ENCODE data around the gene IPO13.

IPO13 gene

DNA sequence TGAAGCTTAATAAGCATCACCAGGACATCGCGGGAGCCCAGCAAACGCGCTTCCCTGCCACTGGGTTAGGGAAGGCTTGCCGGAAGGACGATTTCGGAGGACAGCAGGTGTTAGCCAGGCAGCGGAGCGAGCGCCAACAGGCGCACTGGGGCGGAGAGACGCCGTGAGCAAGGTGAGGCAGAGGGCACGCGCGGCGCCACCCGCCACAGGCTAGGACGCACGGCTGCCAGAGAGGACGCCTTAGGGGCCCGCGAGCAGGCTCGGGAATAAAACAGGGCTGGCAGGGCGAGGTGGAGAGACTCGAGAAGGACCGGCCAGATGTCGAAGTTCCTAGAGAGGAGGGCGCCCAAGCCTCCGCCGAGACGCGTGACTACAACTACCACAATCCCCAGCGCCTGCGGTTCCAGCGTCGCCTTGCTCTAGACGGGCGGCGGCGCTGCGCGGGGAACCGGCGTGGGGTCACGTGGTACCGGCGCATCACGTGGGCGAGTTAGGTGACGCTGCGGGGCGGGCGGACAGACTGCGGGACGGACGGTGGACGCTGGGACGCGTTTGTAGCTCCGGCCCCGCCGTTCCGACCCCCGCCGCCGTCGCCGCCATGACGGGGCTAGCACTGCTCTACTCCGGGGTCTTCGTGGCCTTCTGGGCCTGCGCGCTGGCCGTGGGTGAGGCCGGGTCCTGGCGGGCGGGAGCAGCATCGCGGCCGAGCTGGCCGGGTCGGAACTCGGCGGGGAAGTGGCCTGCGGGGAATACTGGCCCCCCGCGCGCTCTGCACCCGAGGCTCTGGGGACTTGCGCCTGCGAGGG lies 27.9 kb downstream of the IPO13 start, which contains the start of gene ATP6V0B:
ATP6V0B (plus strand) TSS at position 518 of the 806 bp plus-strand sequence; CDS start at position 599, 81 bp downstream.
- peak; percentile 97 for DNase-seq

DNA sequence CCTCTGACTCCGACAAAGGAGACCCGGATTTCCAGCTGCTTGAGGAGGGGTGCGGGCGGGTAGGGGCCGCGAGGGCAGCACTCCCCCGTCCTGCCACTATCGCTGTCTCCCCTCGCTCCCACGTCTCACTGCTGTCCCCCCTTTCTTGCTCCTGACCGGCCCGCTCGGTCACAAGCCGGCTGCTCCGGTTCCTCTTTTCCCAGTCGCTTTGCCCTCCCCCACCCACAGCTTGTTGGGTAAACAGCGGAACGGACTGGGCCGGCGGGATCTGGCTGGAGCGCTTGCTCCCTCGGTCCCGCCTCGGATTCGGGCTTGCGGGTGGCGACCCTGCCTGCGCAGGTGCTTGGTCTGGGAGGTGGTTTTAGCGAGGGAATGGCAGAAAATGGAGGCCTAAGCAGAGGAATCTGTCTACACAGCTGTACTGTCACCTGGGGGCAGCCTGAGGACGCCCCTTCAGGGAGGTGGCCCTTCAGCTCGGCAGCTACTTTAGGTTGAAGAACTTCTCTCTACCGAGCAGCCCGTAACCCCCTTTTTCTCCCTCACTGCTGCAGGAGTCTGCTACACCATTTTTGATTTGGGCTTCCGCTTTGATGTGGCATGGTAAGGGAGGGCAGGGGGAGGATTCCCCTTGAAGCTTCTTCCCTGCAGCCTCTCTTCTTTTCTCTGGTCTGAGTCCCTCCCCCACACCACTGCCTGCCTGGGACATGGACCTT lies 28.7 kb downstream of the IPO13 start:
- DNase-seq: no peak

DNA sequence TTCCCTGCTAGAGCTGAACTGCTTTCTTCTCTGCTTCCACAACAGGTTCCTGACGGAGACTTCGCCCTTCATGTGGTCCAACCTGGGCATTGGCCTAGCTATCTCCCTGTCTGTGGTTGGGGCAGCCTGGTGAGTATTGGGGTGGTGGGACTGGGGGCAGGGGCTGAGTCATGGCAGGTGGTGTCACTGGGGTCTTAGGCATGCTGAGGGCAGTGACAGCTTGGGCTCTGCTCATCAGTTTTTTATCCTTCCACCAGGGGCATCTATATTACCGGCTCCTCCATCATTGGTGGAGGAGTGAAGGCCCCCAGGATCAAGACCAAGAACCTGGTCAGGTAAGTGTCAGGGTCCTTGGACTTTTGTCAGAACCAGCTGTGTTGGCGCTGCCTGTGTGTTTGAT lies 29.3 kb downstream of the IPO13 start:
- no peak for DNase-seq

DNA sequence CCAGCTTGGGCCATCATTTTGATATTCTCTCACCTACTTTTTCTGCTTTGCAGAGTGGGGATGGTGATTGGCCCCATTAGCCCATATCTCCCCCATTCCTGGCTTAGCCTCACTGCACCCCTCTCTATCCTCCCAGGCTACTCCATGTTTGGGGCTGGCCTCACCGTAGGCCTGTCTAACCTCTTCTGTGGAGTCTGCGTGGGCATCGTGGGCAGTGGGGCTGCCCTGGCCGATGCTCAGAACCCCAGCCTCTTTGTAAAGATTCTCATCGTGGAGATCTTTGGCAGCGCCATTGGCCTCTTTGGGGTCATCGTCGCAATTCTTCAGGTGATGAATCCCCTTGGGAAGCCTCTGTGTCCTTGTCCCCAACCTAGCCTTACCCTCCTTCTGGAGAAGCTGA lies 30.1 kb downstream of the IPO13 start:
- DNase-seq: no peak

DNA sequence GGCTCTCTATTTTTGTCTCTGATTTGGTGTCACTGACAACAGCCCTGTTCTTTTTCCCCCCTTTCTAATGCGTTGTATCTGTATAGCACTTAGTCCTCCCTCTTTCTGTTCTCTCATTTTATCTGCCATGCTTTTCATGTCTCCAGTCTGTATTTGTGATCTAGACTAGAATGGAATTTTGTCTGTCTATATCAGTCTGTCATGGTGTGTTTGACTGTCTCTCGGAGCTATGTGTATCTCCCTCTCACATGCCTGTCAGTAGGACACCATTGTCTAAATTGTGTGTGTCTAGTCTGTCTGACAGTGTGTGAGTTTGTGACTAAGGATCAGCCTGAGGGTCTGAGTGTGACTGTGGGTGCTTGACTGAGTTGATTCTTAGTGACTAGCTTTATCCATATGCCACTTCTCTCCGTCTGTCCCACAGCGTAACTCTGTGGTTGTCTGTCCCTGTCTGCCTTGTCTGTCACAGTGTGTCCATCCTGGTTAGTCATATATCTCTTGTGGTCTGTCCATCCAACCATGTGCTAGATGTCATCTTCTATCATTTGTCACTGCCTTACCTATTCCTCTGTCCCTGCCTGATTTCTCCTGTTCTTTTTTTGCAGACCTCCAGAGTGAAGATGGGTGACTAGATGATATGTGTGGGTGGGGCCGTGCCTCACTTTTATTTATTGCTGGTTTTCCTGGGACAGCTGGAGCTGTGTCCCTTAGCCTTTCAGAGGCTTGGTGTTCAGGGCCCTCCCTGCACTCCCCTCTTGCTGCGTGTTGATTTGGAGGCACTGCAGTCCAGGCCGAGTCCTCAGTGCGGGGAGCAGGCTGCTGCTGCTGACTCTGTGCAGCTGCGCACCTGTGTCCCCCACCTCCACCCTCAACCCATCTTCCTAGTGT lies 30.9 kb downstream of the IPO13 start:
- DNase-seq: no peak

DNA sequence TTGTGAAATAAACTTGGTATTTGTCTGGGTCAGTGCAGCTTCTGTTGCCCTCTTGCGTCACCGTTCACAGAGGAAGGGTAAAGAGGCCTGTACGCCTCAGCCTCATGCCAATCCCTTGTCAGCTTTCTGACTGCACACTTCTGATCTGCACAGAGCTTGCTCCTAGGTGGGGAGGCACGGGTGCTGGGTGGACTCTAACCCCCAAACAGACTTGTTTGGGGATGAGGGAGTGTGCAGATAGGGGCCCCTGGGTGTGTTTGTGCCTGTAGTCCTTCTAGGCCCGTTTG lies 31.5 kb downstream of the IPO13 start:
- DNase-seq: no peak

DNA sequence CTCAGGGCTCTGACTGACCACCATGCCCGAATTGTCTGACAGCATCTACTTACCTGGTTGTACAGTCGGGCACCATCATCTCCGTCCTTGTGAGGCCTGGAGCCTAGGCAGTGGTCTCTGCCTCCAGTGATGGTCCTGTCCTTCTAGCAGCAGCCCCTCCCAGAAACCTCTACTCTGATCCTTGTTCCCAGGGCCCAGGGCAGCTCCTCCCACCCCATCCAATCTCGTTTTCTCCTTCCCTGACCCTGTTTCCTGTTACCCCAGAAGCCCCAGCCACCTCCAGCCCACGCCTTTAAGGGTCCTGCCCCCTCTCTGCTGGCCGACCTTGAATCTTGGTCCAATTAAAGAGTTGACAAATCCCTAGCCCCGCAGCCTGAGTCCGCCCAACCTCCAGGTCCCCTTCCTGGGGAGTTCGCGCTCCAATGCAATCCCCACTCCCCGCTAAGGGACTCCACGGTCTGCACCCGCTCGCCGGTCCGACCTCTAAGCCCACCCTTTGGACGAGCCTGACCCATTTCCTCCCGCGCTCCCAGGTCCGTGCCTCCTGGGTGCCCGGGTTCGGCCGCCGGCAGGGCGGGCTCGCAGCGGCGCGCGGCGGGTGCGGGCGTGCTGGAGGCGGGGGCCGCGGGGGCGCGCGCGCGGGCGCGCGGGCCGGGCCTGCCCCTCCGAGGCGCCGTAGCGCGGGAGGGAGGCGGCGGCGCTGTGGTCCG lies 32.0 kb downstream of the IPO13 start, which contains the start of gene B4GALT2:
B4GALT2 (plus strand) TSS at position 660 of the 710 bp plus-strand sequence. CDS start 1,951 bp downstream, outside the sequence.
- peak; percentile 43 for DNase-seq

DNA sequence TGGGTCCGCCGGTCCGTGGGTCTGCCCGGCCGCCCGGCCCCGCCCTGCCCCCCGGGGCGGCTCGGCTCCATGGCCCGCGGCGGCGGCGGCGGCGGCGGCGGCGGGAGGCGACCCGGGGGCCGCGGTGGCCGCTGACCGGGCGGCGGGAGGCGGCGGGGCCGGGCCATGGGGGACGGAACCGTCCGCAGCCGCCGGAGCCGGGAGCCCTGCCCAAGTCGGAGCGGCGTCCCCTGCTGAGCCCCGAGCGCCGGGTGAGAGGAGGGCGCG lies 32.4 kb downstream of the IPO13 start:
- DNase-seq: no peak

DNA sequence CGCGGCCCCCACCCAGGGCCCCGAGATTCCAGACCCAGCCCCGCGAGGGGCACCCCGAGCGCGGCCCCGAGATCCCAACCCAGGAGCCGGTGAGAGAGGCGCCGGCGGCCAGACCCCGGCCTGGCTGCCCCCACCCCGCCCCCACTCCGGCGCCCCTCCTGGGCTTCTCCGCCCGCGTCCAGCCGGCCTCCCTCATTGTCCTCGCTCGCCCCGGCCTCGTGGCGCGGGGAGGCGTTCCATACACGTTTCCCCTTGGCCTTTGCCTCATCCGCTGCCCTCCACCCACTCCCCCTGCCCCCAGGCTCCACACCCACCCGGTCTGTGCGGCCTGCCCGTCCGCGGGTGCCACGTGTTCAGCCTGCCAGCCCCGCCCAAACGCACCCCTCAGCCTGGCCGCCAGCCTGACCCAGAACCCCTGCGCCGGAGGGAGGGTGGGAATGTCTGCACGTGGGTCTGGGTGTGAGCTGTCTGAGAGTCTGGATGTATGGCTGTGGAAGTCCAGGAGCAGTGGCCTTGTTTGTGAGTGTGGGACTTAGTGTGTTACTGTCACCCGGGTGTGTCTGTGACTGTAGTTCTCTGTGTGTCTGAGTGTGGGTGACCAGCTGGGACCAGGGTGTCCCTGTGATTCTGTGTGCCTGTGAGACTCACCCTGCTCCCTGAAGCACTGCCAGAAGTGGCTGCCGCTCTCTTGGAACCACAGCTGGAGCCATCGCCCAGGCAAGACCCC lies 32.9 kb downstream of the IPO13 start:
- peak; percentile 35 for DNase-seq

DNA sequence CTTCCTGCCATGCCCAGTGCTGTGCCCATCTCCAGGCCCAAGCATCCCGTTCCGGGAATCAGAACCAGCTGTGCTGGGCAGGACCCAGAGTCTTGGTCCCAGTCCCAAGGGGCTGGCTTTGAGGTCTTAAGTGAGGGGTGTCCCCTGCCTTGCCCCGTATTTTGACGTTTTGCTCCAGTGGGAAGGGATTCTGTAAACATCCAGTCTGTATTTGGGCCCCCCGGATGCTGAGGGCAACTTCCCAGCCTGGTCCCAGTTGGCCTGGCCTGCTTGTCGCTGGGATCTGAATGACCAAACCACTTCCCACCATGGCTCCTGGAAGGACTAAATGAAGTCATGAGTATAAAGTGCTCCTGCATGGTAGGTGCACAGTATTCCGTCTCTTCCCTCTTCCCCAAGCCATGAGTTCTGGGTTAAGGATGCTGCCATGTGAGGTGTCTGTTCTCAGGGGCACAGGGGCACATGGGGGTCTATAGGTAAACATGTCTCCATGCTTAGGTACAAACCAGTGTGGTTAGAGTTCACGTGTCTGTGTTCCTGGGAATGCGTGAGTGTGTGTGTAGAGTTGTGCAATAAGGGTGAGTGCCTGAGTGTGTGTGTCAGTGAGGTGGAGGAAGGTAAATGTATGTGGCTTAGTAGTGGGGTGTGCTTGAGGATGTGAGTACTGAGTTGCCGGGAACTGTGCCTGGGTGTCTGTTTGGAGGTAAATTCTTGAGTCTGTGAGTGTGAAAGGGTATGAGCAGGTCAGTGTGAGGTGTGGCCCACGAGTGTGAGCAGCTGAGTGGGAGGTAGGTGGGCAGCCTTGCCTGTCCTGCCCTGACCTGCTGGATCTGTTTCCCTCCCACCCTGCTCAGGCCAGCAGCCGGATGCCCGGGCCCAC lies 33.7 kb downstream of the IPO13 start:
- DNase-seq: no peak

DNA sequence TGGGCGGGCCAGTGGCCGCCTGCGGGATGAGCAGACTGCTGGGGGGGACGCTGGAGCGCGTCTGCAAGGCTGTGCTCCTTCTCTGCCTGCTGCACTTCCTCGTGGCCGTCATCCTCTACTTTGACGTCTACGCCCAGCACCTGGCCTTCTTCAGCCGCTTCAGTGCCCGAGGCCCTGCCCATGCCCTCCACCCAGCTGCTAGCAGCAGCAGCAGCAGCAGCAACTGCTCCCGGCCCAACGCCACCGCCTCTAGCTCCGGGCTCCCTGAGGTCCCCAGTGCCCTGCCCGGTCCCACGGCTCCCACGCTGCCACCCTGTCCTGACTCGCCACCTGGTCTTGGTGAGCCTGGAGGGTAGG lies 34.4 kb downstream of the IPO13 start:
- no peak for DNase-seq

DNA sequence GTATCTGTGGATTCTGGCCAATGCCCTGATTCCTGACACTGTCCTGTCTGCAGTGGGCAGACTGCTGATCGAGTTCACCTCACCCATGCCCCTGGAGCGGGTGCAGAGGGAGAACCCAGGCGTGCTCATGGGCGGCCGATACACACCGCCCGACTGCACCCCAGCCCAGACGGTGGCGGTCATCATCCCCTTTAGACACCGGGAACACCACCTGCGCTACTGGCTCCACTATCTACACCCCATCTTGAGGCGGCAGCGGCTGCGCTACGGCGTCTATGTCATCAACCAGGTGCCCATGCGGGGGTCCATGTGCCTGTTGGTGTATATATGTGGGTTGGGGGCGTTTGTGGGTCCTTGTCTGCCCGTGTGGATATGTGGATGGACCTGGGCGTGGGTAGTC lies 34.9 kb downstream of the IPO13 start:
- DNase-seq: no peak

DNA sequence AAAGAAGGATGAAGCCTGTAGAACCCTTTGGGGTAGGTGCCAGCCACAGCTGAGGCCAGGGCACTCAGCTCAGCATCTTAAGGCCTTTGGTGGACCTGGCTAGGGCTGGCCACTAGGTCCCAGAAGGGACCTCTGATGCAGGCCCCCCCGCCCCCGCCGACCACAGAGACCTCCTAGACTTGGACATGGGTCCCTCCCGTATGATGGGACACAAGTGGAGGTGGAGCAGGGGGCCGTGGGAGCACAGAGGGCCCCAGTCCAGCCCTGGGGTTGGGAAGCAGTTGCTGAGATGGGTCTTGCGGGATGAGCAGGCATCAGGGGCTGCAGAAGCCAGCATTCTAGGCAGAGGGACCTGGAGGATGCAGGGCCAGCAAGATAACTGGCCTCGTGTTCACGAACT lies 35.5 kb downstream of the IPO13 start:
- DNase-seq: no peak

DNA sequence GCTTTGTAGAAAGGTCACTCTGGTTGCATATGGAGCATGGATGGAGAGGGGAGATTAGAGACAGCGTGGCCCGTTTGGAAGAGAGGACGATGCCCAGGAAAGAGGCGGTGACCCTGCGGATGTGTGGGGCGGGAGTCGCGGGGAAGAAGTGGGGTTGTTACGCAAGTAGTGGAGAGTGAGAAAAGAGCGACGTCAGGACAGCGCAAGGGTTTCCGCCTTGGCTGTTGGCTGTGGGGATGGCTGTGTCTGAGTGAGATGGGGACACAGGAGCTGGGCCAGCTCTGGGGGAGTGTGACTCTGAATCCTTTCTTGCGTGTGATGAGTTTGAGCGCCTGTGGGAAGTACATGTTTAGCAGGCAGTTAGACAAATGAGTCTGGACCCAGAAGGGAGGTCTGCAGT lies 36.1 kb downstream of the IPO13 start:
- DNase-seq: no peak

DNA sequence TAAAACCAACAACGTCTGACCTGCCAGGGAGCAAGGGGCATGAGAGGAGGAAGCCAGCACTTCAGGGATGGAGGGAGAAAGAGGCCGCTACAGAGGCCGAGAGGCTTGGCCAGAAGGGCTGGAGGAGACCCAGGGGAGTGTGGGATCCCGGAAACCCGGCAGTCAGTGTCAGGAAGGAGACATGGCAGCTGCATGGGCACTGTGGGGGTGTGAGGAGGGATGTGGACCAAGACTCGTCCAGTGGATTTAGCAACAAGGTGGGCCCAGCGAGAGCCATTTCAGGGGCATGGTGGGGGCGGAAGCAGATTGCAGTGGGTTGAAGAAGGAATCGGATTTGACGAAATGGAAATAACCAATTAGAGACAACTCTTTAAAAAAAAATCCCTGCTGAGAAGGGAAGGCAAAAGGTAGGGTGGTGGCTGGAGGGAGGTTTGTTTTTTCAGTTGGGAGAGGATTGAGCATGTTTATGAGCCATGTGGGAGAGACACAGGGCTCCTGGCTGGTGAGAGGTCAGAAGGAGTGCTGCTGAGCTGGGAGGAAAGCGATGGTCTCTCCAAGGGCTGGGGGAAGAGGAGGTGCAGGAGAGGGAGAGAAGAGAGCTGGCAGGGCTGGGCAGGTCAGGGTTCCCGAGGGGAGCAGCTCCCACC lies 36.6 kb downstream of the IPO13 start:
- DNase-seq: no peak

DNA sequence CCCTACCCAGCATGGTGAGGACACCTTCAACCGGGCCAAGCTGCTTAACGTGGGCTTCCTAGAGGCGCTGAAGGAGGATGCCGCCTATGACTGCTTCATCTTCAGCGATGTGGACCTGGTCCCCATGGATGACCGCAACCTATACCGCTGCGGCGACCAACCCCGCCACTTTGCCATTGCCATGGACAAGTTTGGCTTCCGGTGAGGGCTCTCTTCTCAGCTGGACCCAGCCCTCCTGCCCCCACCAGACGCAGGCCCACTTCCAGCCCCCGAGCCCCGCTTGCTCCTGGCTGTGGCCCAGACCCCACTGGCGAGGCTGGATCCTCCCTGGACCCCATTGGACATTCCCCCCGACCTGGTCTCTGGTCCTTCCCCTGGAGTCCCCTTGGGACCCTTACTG lies 38.1 kb downstream of the IPO13 start:
- no peak for DNase-seq

DNA sequence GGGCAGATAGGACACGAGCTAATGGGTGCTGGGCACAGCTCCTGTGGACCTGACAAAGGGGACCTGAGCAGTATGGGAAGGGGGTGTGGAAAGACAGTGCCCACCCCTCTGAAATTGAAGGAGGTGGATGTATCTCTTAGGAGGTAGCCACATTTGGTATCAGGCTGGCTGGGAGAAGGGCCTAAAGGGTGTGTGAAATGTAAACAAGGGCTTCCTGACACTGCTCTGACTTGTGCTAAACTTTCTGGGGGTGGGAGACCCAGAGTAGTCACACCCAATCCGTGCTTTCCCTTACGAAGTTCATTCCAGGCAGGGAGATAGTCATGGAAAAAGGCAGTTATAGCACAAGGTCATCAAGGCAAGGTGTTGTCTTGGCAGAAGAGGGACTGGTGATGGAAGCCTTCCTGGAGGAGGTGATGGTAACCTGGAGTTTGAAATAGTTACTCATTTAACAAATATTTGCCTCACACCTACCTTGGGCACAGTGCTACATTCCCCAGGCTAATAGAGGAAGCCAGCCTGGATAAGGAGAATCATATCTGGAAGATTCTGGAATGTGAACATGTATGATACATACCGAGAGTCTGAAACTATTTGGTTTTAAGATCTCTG lies 39.3 kb downstream of the IPO13 start:
- DNase-seq: no peak

DNA sequence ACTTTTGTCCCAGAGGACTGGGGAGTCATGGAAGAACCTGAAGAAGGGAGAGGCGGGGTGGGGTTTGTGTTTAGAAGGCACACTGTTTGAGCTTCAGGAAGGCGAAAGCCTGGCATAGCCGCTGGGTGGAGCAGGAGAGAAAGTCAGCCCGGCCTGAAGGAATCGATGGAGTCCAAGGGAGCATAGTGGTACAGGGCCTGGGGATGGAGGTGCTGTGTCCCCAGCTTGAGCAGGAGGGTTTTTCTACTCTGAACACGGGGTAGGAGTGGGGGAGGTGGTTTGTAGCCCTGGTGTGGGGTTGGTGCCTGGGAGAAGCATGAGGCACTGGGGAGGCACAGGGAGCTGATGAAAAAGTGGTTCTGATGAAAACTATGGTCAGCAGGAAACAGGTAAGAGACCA lies 40.0 kb downstream of the IPO13 start:
- DNase-seq: no peak

DNA sequence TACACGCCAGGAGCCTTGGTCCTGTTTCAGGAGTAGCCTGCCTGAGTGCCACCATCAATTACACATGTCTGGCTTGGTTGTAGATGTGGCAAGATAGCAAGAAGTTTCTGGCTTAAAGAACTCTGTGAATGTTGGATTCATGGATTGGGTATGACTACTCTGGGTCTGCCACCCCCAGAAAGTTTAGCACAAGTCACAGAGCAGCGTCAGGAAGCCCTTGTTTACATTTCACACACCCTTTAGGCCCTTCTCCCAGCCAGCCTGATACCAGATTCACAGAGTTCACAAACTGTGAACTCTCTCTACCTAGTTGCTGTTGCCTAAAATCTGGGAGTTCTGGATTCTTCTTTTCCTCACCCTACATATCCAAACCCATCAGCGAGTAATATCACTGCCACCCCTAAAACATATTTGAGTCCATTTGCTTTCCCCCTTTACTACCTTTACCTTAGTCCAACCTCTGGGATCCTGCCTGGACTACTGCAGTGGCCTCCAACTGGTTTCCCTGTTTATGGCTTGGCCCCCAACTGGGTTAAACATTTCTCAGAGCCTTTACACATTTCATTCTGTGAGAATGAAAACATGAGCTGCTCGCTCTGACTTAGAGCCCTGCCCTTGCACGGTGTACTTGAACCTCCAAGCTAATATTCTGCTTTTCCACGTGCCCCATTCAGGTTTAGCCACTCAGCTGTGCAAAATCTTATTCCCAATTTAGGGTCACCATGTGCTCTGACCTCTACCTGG lies 40.6 kb downstream of the IPO13 start:
- DNase-seq: no peak

Data from activated naive CD4-positive, alpha-beta T cell treated with Interleukin-2 at 50 U/mL for 16 hours (primary cell).